Stimulated activated CD8-positive, alpha-beta memory T cell treated with anti-CD3 and anti-CD28 coated beads, Interleukin-15, amount 100 ng/mL, for 1 hour (primary cell): ENCODE measurements around the gene CDC42EP5.
A peak's percentile ranks its signal among the peaks of the same experiment; 100 is the strongest.
"Not testable (repeated sequence)": the region's sequence is repeated elsewhere in the genome, so short reads cannot be mapped to it uniquely, and the experiment has no call there.

Source experiments
- DNase-seq: peaks from one replicate; pipeline ENCODE4 v3.0.0-alpha.2; 2020; ENCODE audit warnings: low read depth

CDC42EP5 gene

GRCh38 chr19:54473071-54473891, at the start of gene CDC42EP5:
Gene CDC42EP5 (minus strand): TSS chr19:54473296. CDS start chr19:54465547, 7,749 bp downstream.
- DNase-seq: no peak

- no peak for DNase-seq
Measured at GRCh38 chr19:54521860-54522513, 48.9 kb upstream of the CDC42EP5 start.

- no peak for DNase-seq
Measured at GRCh38 chr19:54521022-54521859, 48.1 kb upstream of the CDC42EP5 start.

- no peak for DNase-seq
Measured at GRCh38 chr19:54518844-54519243, 45.7 kb upstream of the CDC42EP5 start.

- DNase-seq: peak; percentile 27
Measured at GRCh38 chr19:54517483-54517882, 44.4 kb upstream of the CDC42EP5 start.

- DNase-seq: no peak
Measured at GRCh38 chr19:54515156-54515555, 42.1 kb upstream of the CDC42EP5 start.

DNA sequence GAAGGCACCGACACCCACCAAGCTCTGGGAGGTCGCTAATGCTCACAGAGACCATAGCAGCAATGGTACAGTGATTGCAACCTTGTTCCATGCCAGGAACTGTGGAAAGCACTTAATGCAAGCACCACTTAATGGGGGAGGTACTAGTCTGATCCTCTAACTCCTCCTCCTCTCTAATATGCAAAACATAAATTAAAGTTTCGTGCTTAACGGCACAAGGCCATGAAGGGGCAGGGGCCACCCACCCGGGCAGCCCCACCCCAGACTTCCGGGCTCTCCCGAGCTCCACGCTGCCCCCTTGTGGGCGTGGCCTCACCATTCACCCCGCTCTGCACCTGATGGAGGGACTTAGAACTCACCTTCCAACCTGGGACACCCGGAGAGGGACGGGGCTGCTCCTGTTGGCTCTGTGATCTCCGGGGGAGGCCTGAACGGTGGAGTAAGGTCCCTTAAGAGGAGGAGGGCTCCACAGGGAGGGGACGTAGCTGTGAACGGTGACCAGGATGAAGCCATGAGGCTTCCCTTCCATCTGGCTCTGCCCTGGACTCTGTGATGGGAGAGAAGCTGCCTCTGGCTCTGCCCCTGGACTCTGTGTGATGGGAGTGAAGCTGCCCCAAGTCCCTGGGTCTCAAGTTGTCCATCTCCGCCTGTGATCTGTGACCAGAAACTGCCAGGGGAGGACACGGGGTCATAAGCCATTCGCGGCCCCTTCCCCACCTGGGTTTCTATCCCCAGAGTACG, 36.3 kb upstream of the CDC42EP5 start:
- DNase-seq: not testable (repeated sequence)

GRCh38 chr19:54508487-54508886, 35.4 kb upstream of the CDC42EP5 start:
- DNase-seq: not testable (repeated sequence)

- no peak for DNase-seq
Measured at GRCh38 chr19:54507824-54508223, 34.7 kb upstream of the CDC42EP5 start.

DNA sequence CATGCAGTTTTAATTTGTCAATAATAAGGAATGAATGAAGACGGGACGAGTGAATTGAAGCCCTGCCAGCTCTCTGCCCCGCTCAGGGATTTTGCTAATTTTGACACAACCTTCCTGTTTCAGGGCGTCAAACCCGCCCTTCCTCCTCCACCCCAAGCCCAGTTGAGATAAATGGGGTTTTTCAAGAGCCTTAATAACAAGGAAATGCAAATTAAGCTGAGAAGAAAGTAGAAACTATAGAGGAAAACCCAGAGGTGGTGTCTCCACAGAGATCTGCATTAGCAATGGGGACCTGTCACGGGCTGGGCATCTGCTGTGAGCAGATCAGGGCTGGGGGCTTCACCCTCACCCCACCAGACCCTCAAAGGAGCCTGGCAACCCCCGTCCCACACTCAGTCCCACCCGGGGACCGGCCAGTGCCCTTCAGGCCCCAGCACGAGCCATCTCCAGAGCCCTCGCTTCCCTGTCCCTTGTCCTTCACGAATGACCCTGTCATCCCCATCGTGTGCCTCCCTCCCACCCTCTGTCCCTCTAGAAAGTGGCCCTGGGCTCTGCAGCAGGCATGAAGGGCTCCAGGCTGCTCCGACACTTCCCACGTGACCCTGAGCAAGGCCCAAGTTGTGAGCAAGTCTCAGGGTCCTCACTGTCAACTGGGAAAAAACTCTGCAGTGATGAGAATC, 34.1 kb upstream of the CDC42EP5 start:
- DNase-seq: not testable (repeated sequence)

- no peak for DNase-seq
Measured at GRCh38 chr19:54506079-54506478, 33.0 kb upstream of the CDC42EP5 start.

- not testable (repeated sequence) for DNase-seq
Measured at GRCh38 chr19:54505542-54505941, 32.4 kb upstream of the CDC42EP5 start.

GRCh38 chr19:54502518-54503048, 29.5 kb upstream of the CDC42EP5 start, which contains the start of gene LAIR2:
Gene LAIR2 (plus strand): TSS chr19:54502831. CDS start chr19:54502919, 88 bp downstream.
- DNase-seq: no peak

GRCh38 chr19:54498451-54498772, 25.3 kb upstream of the CDC42EP5 start:
- DNase-seq: not testable (repeated sequence)

DNA sequence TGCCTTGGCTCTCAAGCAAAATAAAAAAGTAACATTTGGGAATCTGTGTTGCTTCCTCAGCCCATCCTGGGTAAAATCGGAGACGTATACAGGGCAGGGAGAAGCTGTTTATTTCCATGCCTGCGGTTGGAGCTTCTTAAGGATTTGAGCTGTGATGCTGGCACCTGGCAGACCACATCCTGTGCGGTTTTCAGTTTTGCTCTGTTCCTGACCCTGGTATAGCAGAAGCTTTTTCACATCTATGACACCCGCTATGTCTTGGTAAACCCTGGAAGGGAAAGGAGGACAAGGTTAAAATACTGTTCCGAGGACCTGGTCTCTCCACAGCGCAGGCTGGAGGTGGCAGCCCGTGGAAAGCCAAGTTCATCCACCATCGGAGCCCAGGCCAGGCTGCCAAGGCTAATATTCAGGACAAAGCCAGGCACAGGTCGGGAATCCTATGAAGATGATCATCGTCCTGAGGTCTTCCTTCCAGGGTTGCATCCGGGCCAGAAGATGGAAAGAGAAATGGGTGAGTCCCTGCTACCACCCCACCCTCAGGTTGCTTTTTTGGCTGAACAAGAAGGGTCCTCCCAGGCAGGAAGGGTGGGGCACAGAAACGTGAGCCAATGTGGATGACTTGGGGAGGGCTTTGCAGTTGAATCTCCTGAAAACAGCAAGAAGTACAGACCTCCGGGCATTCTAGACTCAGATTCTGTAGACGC, 24.8 kb upstream of the CDC42EP5 start:
- not testable (repeated sequence) for DNase-seq

GRCh38 chr19:54495284-54495683, 22.2 kb upstream of the CDC42EP5 start:
- not testable (repeated sequence) for DNase-seq

DNA sequence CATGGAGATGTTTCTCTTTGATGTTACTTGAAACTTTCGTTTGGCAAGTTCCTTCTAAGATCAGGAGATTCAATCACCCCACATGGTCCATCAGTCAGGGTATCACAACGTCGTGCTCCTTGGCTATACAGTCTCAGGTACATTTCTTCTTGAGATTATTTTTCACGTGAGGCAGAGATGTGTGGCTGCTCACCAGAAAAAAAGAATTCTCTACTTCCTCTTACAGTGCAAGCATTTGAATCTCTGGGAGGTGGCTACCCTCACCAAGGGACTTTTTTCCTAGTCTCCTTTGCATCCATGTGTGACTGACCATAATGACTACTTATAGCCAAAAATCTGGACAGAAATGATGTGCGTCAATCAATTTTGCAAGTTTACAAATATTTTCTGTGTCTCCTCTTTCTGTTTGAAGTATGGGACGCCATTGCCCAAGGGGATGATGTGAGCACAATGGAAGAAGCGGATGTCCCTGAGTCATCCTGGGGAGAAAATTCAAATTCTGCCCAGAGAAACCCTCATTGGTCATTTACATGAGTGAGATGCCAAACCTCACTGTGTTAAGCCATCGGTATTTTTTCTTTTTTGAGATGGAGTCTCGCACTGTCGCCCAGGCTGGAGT, 21.0 kb upstream of the CDC42EP5 start:
- no peak for DNase-seq

- DNase-seq: not testable (repeated sequence)
Measured at GRCh38 chr19:54493056-54493455, 20.0 kb upstream of the CDC42EP5 start.

GRCh38 chr19:54492568-54492967, 19.5 kb upstream of the CDC42EP5 start:
- no peak for DNase-seq

- no peak for DNase-seq
Measured at GRCh38 chr19:54489766-54490165, 16.7 kb upstream of the CDC42EP5 start.
